Cardiac septum (tissue), 1 donor: ENCODE data around the gene PDF. TPM values are rescaled to one million over a fixed set of nuclear protein-coding genes. Genes with fewer than 3 reads are reported as not detected.
"Not testable (repeated sequence)": the region's sequence is repeated elsewhere in the genome, so short reads cannot be mapped to it uniquely, and the experiment has no call there.

Experiments used
- DNase-seq: peaks from one replicate; pipeline ENCODE4 v3.0.0-alpha.2; 2020; ENCODE audit warnings: low spot score
- intact Hi-C: fragments of 100-400 bp; cut with DNase I; formaldehyde crosslinking; loops from one replicate; pipeline ENCODE4 v1.14.0; 2022
- long read RNA-seq: library from polyadenylated mRNA; unstranded; transcript quantifications from one replicate; pipeline ENCODE4 v2.0.0, GENCODE V29; 2021
- total RNA-seq: library from RNA; stranded (reverse); fragmentation: NEBNext Ultra II Directional; extraction: Animal tissue kit (Norgen Biotek cat#: 25700); gene quantifications from one replicate; pipeline ENCODE4 v1.2.1, GENCODE V29; 2021
- donor health status: DM: no; HTN: no; CAD: no.

PDF gene
- total RNA-seq: 5.7 TPM
- long read RNA-seq, transcript PDF-201 (2 exons, 1,158 nt): major isoform, 10 of 10 reads
- long read RNA-seq, partial matches to known transcripts: 0 of 10 reads
- long read RNA-seq, other reads (novel, unspliced or antisense): 0 of 10 reads

DNA sequence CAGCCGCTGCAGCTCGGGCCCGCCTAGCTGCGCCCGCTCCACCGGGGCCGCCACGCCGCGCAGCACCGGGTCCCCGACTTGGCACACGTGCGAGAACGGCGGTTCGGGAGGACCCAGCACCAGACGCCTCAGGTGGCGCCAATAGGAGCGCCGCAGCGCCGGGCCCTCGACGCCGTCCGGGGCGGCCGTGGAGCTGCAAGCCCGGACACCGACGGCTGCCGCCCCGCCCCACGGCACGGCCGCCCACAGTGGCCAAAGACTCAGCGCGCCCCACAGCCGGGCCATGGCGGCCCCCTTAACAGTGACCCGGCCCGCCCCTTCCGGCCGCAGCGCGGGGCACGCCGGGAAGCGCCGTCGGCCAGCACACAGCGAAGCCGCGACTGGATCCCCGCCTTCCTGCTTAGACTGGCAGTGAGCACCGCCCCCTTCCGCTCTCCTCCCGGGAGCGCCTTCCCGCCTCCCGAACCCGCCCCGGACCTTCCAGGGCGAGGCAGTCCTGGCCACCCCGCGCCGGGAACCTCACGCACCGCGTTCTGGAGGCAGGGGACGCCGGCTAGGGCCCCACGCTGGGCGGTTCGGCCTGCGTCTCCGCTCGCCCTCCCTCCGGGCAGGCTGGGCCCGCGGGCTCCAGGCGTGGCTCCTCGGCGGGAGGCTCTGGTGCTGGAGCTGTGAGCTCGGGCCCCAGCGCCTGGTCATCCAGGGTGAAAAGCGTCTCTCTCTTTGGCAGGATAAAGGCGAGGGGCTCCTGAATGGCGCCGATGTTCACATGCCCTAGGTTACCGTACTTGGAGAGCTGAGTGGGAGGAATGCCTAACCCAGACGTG is at the start of gene PDF:
PDF (minus strand) TSS at position 303 of the 824 bp plus-strand sequence; CDS start at position 285, 18 bp downstream.
- DNase-seq: peak; percentile 98
- intact Hi-C loops: loop anchor here (1.0 kb wide), 1 partner anchor 9 kb away; the partner anchor contains the start of genes COG8 and NIP7

DNA sequence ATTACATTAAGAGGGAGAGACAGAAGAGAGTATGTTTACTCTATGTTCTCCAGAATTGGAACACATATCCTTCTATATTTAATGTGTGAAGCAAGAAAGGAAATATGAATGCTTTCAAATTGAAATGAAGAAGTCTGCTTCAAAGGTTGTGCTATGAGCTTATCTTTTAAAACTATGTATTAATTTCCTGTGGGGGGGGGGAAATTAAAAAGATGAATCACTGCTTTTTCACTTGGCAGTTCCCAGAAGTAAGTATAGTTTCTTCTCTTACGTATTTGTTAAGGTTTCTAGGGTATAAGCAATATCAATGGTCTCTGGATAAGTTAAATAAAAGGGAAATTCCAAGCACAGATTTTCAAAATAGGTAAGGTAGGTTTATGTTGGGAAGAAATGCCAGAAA is 48.4 kb upstream of the PDF start:
- no peak for DNase-seq

GRCh38 chr16:69378036-69378435 is 47.6 kb upstream of the PDF start:
- no peak for DNase-seq
- intact Hi-C loops: no loop called here

More for the DNA sequence above, 48.4 kb upstream of the PDF start:
- intact Hi-C loops: no loop called here

DNA sequence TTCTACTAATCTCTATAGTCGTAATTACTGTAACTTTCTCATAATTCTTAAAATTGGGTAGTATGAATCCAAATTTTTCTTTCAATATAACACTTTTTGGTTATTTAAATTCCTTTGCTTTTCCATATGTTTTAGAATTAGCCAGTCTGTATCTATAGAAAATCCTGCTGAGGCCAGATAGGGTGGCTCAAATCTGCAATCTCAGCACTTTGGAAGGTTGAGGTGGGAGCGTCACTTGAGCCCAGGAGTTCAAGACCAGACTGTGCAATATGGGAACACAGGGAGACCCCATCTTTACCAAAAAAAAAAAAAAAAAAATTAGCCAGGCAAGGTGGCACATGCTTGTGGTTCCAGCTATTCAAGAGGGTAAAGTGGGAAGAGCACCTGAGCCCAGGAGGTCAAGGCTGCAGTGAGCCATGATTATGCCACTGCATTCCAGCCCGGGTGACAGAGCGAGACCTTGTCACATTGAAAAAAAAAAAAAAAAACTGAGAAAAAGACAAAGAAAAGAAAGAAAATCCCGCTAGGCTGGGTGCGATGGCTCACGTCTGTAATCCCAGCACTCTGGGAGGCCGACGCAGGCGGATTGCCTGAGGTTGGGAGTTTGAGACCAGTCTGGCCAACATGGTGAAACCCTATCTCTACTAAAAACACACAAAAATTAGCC is 46.1 kb upstream of the PDF start:
- DNase-seq: no peak
- intact Hi-C loops: no loop called here

DNA sequence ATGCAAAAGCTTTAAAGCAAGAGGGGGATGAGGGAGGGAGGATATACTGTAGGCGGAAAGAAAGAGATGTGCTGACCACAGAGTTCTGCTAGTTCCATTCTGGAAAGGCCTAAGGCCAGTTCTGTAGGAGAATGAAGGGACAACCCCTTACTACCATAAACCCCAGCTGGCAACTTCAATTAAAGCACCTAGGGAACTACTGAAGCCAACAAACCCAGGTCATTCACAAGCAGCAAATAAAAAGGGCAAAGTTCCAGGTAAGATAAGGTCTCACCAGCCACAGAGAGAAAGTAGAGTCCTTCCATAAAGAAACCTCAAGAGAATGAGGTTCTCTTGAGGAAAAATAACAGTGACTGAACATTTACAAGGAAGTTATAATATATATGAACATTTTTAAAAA is 42.6 kb upstream of the PDF start:
- DNase-seq: no peak
- intact Hi-C loops: no loop called here

DNA sequence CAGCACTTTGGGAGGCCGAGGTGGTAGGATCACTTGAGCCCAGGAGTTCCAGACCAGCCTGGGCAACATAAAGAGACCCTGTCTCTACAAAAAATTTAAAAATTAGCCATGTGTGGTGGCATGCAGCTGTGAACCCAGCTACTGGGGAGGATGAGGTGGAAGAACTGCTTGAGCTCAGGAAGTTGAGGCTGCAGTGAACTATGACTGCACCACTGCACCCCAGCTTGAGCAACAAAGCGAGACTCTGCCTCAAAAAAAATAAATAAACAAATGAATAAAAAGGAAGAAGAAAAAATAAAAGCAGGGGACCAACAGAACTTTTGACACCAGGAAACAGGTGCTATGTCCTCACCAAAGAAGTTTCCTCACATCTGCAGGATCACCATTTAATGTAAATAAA is 41.2 kb upstream of the PDF start:
- intact Hi-C loops: no loop called here
- DNase-seq: no peak

- intact Hi-C loops: no loop called here
- no peak for DNase-seq
Measured at GRCh38 chr16:69368866-69369265, 38.5 kb upstream of the PDF start.

- intact Hi-C loops: no loop called here
- no peak for DNase-seq
Measured at GRCh38 chr16:69367980-69368379, 37.6 kb upstream of the PDF start.

GRCh38 chr16:69366431-69366830 is 36.0 kb upstream of the PDF start:
- intact Hi-C loops: no loop called here
- DNase-seq: no peak

DNA sequence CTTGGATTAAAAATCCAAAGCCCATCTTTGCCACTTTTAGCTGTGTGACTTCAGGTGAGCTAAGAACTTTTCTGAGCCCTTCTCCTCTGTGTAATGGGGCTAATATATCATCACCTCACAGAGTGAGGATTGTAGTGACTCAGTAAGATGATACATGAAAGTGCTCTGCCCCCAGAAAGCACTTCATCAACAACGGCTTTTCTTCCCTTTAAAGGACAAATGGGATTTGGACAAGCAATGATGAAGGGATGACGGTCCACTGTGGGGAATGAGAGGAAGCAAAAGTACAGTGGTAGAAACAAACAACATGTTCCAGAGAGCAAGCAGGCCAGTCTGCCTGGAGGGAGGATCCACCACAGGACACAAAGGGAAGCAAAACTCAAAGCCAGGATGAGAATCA is 35.5 kb upstream of the PDF start:
- intact Hi-C loops: no loop called here

DNA sequence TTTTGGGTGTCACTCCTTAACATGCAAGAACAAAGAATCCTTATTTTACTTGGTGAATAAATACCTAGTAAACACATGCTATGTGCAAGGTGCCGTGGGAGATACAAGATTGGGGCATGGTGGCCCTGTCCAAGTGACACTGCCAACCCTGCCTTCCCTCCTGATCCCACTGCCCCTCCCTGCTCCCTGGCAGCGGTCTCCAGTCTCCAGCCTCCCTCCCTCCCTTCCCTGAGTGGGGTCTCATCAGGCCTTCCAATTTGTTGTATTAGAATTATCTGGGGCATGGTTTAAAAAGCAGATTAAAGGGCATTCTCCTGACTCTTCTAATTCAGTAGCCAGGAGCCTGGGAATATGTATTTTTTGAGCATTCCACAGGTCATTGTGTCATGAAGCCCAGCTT is 33.7 kb upstream of the PDF start:
- DNase-seq: no peak
- intact Hi-C loops: no loop called here

More for the DNA sequence above, 35.5 kb upstream of the PDF start:
- DNase-seq: no peak

GRCh38 chr16:69363281-69363717 is 32.9 kb upstream of the PDF start:
- DNase-seq: no peak
- intact Hi-C loops: no loop called here

DNA sequence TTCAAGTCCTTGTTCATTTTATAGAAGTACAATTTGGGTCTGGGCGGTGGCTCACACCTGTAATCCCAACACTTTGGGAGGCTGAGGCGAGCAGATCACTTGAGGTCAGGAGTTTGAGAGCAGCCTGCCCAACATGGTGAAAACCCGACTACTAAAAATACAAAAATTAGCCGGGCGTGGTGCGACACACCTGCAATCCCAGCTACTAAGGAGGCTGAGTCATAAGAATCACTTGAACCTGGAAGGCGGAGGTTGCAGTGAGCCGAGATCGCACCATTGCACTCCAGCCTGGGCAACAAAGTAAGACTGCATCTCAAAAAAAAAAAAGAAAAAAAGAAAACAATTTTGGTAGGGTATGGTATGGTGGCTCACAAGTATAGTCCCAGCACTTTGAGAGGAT is 29.7 kb upstream of the PDF start:
- DNase-seq, intact Hi-C loops: not testable (repeated sequence)

GRCh38 chr16:69351309-69352027 is 21.1 kb upstream of the PDF start, which contains the start of gene TMED6:
Gene TMED6, minus strand, starts transcription at chr16:69351786. Its CDS starts 33 bp downstream, at chr16:69351753.
- intact Hi-C loops: no loop called here
- no peak for DNase-seq

GRCh38 chr16:69350536-69351133 is 20.2 kb upstream of the PDF start:
- intact Hi-C loops: no loop called here
- DNase-seq: no peak

- DNase-seq: no peak
- intact Hi-C loops: no loop called here
Measured at GRCh38 chr16:69349536-69349935, 19.1 kb upstream of the PDF start.

GRCh38 chr16:69348222-69348621 is 17.8 kb upstream of the PDF start:
- intact Hi-C loops: no loop called here
- no peak for DNase-seq

- intact Hi-C loops: no loop called here
- DNase-seq: no peak
Measured at GRCh38 chr16:69346683-69347082, 16.3 kb upstream of the PDF start.

DNA sequence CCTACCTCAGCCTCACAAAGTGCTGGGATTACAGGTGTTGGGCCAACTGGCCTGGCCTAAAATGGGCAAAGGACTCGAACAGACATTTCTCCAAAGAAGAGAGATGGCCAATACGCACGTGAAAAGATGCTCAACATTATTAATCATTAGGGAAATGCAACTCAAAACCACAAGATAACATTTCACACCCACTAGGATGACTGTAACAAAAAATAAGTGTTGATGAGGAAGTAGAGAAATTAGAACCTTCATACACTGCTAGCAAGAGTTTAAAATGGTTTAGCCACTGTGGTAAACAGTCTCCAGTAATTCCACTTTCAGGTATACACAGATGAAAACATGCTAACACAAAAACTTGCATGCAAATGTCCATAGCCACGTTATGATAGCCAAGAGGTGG is 15.5 kb upstream of the PDF start:
- no peak for DNase-seq
- intact Hi-C loops: no loop called here

GRCh38 chr16:69344171-69344570 is 13.8 kb upstream of the PDF start:
- intact Hi-C loops: no loop called here
- no peak for DNase-seq
